Hematopoietic multipotent progenitor cell treated with erythropoietin and hydrocortisone succinate and interleukin-3 and kit ligand, for 6 days (in vitro differentiated cells): ENCODE measurements around the gene NUP58.
"Not testable (repeated sequence)": the region's sequence is repeated elsewhere in the genome, so short reads cannot be mapped to it uniquely, and the experiment has no call there.

Experiments used
- DNase-seq: peaks from one replicate; pipeline ENCODE4 v3.0.0-alpha.2; 2015

The NUP58 gene

DNA sequence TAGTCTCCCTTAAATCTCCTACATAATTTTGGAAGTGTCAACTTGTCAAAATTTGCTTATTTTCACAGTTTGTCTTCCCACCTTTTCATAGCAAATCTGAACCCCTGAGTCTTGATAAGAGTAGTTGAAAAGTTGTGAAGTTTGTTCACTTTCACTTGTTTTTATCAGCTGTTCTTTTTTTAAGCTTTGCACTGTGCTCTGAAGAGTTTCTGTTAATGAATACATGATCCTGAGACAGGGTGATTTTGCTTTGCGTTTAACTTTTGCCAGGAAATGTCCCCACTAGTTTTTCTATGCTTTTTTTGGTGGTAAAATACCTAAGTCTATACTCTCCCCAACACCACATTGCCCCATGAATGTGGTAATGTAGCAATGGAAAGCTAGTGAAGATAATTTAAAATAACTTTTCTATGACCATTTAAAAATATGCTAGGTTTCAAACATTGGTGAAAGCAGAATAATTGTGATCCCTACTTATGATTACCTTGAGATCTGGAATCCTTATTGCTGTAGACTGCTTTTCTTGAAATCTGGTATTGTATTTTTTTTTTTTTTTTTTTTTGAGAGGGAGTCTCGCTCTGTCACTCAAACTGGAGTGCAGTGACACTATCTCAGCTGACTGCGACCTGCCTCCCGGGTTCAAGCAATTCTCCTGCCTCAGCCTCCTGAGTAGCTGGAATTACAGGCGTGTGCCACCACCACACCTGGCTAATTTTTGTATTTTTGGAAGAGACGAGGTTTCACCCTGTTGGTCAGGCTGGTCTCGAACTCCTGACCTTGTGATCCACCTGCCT, 5.4 kb downstream of the NUP58 start:
- DNase-seq, result no peak

GRCh38 chr13:25310891-25311290, 9.5 kb downstream of the NUP58 start:
- no peak for DNase-seq

DNA sequence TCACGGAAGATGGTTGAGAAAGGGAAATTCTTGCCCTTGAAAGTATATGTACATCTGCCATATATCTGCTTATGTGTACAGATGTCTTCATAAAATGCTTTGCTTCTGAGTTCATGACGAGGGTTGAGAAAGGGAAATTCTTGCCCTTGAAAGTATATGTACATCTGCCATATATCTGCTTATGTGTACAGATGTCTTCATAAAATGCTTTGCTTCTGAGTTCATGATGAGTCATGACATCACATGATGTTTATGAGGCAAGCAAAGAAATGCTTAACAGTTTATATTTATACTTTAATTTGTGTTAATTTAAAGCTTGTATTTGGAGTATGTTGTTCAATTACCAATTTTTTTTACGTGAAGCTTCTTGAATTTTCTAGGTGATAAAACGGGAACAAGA, 17.5 kb downstream of the NUP58 start:
- DNase-seq, result not testable (repeated sequence)

DNA sequence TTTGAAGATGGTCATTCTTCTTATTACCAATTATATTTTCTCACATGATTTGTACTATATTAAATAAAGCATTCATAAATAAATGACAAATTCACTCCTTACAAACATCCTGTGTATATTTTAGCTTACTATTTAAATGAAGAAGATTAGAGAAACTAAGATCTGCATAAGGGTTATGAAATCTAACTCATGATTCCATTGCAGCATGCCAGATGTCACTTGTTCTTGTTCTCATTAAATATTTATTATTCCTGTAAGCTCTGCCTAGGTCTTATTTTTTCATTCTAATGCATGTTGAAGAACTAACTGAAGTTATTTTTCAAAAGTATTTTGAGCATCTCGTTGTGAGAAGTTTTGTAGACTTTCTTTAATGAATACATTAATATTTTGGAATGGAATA, 18.3 kb downstream of the NUP58 start:
- DNase-seq, result no peak

DNA sequence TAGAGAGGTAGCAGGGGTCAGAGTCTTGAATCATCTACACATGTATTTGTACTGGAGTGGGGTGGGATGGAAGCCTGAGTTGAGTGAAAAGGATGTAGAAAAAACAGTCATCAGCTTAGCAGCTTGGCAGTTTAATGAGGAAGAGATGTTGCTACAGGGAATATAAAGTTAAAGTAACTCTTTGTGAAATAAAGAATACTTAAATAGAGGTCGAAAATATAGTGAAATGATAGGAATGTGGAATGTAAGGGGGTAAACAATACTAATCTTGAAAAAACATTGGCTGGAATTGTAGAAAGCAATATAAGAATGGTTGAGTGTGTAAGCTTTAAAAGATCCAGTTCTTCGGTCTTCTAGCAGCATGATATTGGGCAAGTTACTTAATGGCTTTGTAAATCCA, 22.7 kb downstream of the NUP58 start:
- DNase-seq, result no peak

GRCh38 chr13:25329706-25330105, 28.3 kb downstream of the NUP58 start:
- DNase-seq, result no peak

DNA sequence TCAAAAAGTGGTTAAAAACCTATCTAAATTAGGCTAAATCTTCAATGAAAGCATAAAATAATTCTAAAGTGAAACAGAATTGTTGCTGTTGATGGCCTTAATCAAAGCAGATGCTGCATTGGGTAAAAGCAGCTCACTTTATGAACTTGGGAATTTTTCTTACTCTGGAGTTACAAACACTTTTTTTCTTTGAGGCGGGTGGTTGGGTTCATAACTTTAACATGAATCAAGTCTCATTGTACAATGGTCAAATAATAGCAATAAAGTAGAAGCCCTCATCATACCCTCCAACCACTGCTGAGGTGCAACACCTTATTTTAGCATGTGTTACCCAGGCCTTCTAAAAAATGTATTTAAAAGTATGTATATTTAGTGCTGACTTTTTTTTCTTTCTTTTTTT, 29.1 kb downstream of the NUP58 start:
- DNase-seq, result no peak

DNA sequence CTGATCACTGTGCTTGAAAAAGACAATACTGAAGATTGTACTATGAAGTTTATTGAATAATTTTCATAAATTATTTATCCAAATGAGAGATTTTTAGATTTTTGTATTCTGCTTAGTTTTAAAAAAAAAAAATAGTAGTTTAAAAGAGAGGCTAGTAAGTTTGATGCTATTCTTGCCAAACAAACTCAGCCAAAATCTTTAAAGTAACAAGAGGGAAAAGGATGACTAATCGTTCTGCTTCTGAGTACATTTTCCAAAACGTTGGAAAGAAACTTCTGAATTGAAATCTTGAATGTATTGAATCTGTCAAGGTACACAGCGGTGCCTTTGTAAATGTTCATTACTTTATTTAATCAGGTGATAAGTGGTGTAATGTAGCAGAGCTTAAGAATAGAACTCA, 34.4 kb downstream of the NUP58 start:
- DNase-seq, result no peak

DNA sequence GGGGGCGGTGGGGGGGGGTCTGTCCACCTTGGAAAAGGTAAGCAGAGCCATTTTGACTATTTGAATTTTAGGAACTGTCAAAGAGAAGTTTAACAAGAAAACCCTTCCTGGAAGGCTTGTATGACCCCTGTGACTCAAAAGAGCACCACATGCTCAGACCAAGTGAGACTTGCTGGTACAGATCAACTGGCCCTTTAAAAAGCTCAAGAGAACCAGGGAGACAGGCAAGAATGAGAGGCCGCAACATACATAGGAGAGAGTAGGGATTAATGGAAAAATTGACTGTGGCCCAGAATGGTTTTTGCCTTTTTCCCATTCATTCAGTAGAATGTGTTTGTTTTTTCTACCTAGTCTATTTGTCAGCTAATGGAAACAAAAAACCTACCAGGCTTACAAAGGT, 44.2 kb downstream of the NUP58 start:
- no peak for DNase-seq

GRCh38 chr13:25347151-25347550, 45.7 kb downstream of the NUP58 start:
- no peak for DNase-seq

- no peak for DNase-seq
These were observed 50.0 kb downstream of the NUP58 start for GRCh38 chr13:25351404-25351803.

GRCh38 chr13:25352230-25352629, 50.8 kb downstream of the NUP58 start:
- peak; percentile 81 for DNase-seq

- no peak for DNase-seq
These were observed 51.4 kb downstream of the NUP58 start for GRCh38 chr13:25352806-25353205.

DNA sequence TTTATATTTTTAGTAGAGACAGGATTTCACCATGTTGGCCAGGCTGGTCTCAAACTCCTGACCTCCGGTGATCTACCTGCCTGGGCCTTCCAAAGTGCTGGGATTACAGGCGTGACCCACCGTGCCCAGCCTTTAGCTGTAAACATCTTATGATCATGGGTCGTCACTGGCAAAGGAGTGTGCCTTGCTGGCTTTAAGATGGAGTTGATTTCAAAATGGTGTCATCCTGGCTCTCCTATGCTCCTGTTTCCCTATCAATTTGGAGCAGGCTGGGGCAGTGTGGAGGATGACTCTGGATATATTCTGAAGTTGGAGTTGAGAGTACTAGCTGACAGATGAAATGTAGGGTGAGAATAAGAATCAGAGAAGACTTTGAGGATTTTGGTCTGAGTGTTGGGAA, 51.9 kb downstream of the NUP58 start:
- no peak for DNase-seq

- no peak for DNase-seq
These were observed 53.0 kb downstream of the NUP58 start for GRCh38 chr13:25354377-25354776.

DNA sequence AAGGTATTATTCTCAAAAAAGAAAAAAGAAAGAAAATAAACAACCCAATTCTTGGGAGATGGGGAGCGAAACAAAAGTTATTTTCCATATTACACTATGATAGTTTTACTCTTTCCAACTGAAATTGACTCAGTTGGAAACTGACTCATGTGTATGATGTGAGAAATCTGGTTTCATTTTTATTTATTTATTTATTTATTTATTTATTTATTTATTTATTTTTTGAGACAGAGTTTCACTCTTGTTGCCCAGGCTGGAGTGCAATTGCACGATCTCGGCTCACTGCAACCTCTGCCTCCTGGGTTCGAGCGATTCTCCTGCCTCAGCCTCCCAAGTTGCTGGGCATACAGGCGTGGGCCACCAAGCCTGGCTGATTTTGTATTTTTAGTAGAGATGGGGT, 59.0 kb downstream of the NUP58 start:
- DNase-seq, result not testable (repeated sequence)

- no peak for DNase-seq
These were observed 64.4 kb downstream of the NUP58 start for GRCh38 chr13:25365720-25366235.

DNA sequence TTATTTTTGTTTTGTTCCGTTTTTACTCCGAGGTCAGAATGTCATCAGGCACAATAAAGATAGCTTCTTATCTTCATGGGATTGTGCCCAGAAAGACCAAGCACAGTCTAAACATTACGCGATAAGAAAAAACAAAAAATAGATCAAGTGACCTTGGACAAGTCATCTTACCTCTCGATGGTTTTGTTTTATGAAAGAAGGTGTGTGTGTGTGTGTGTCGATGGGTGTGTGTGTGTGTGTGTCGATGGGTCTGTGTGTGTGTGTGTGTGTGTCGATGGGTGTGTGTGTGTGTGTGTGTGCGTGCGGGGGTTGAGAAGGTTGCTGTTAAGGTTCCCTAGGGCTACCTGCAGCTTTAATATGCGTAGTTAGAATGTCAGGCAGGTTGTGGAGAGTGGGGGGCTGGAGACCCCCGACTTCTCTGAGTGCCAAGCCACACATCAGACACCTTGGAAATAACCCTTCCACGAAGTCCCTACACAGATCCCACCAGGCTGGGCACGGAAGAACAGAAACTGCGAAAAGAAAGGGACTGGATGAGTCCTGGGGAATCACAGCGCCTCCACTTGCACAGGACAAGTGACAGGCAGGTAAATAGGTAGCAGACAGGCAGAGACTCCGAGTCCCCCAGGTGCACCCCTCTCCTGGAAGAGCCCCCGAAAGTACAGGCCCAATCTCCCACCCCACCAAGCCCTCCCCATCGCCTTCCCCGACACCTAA, 69.9 kb downstream of the NUP58 start:
- no peak for DNase-seq

DNA sequence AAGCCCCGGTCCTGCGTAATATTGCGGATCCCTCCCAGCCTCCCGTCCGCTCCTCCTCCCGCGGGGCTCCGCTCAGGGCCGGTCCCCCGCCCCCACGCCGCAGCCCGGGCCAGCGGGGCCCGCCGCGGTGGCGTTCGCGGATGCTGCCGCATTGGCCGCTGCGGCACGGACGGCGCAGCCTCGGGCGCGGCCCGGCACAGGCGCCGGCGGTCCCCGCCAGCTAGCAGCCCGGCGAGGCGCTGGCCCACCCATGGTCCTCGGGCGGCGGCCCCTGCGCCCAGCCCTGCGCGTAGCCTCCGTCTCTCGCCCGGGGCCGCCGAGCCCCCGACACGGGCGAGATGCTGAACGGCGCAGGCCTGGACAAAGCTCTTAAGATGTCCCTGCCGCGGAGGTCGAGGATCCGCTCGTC, 70.5 kb downstream of the NUP58 start, which contains the start of gene ATP8A2:
Gene ATP8A2 (plus strand): TSS at position 100 of the 409 bp plus-strand sequence. CDS start 239 bp downstream, at position 339.
- no peak for DNase-seq

DNA sequence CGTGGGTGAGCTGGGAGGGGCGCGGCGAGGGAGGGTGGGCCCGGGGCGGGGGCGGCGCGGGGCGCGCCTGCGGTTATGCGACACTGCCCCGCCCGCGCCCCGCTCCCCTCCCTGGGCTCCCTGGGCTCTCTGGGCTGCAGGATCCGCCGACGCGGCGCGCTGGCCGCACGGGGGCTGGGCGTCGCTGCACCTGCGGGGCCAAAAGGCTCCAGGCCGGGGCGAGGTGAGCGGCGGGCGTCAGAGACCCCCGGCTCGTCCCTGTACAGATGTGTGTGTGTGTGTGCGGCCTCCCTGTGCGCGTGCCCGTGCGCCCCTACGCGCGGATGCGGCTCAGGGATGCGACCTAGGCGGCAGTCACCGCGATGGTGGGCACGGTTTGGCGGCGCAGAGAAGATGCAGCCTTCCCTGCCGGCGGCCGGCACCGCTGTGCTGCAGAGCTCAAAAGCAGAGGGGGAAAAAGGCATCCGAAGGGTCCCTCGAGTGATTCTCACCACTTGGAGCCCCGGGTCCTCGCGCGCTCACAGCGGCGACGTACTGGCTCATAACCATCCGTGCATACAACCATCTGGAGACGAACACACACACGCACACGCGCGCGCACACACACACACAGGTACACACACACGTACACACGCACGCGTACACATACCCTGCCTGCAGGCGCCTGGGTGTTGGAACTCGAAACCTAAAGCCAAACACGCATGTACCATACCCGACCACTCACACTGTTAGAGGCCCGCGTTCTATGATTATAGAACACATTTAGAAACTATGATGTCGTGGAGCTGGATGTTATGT, 71.1 kb downstream of the NUP58 start:
- DNase-seq, result no peak

GRCh38 chr13:25375727-25376358, 74.4 kb downstream of the NUP58 start:
- peak; percentile 82 for DNase-seq

DNA sequence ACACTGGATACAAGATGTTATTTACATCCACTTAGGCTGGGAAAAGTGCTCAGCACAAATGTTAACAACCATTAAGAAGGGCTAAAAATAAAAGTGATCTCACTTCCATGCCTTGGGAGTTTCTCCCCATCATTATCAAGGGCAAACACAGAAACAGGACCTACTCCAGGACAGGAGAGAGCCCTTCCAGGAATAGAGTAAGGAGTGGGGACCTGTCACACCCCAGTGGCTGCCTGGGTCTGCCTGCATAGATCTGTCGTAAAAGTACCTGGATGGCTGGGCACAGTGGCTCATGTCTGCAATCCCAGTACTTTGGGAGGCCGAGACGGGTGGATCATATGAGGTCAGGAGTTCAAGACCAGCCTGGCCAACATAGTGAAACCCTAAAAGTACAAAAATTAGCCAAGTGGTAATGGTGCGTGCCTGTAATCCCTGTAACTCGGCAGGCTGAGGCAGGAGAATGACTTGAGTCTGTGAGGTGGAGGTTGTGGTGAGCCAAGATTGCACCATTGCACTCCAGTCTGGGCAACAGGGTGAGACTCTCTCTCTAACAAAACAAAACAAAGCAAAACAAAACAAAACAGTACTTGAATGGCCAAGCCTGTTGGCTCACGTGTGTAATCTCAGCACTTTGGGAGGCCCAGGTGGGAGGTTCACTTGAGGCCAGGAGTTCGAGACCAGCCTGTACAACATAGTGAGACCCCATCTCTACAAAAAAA, 76.0 kb downstream of the NUP58 start:
- no peak for DNase-seq
